ENCODE data around the gene SLC35E4.

Gene SLC35E4

DNA sequence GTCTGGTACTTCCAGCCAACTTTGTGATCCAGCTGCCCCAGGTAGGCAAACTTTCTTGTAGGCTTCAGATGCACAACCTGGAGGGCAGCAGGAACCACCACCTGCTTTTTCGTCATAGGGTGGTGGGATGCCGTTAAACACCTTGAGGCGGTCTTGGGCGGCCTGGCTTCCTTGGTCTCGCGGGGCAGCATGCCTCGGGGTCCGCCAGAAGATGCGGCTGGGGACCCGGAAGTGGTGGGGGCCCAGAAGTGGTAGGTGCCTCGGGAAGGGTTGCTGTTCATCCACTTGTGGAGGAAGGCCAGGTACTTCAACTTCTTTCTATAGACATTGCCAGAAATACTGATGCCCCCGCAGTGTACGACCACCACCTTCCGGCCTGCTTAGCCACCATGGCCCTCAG is 18.8 kb downstream of the SLC35E4 start:
- TF ChIP-seq NFIC (IDR thresholded peaks at IDR 0.05): no peak
- no peak for TF ChIP-seq ZBTB7A (IDR thresholded peaks at IDR 0.05; ENCODE audit: low read depth)
- no peak for TF ChIP-seq CEBPB (IDR thresholded peaks at IDR 0.05)
- TF ChIP-seq, protein P1, sequence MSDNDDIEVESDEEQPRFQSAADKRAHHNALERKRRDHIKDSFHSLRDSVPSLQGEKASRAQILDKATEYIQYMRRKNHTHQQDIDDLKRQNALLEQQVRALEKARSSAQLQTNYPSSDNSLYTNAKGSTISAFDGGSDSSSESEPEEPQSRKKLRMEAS (IDR thresholded peaks at IDR 0.05): no peak
- no peak for TF ChIP-seq REST (IDR thresholded peaks at IDR 0.05; ENCODE audit: low read depth)
- TF ChIP-seq TCF12 (IDR thresholded peaks at IDR 0.05; ENCODE audit: low read depth): no peak
- no peak for TF ChIP-seq TAF1 (IDR thresholded peaks at IDR 0.05; ENCODE audit: low read depth)
- TF ChIP-seq RAD21 (IDR thresholded peaks at IDR 0.05; ENCODE audit: low read depth): no peak
- TF ChIP-seq EP300 (IDR thresholded peaks at IDR 0.05; ENCODE audit: borderline replicate concordance): no peak
- TF ChIP-seq TEAD4 (IDR thresholded peaks at IDR 0.05): no peak
- no peak for TF ChIP-seq YY1 (IDR thresholded peaks at IDR 0.05; ENCODE audit: low read depth)
- no peak for TF ChIP-seq CREB1 (IDR thresholded peaks at IDR 0.05; ENCODE audit: low read depth)
- no peak for TF ChIP-seq EGR1 (IDR thresholded peaks at IDR 0.05)
- TF ChIP-seq FOXM1 (IDR thresholded peaks at IDR 0.05; ENCODE audit: borderline replicate concordance, low read depth): no peak
- TF ChIP-seq, protein P2, sequence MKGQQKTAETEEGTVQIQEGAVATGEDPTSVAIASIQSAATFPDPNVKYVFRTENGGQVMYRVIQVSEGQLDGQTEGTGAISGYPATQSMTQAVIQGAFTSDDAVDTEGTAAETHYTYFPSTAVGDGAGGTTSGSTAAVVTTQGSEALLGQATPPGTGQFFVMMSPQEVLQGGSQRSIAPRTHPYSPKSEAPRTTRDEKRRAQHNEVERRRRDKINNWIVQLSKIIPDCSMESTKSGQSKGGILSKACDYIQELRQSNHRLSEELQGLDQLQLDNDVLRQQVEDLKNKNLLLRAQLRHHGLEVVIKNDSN (IDR thresholded peaks at IDR 0.05): no peak

- TF ChIP-seq YY1 (IDR thresholded peaks at IDR 0.05; ENCODE audit: low read depth) (no peak), TCF12 (IDR thresholded peaks at IDR 0.05; ENCODE audit: low read depth) (no peak), FOXM1 (IDR thresholded peaks at IDR 0.05; ENCODE audit: borderline replicate concordance, low read depth) (no peak), NFIC (IDR thresholded peaks at IDR 0.05) (no peak), TAF1 (IDR thresholded peaks at IDR 0.05; ENCODE audit: low read depth) (no peak), CREB1 (IDR thresholded peaks at IDR 0.05; ENCODE audit: low read depth) (no peak), ZBTB7A (IDR thresholded peaks at IDR 0.05; ENCODE audit: low read depth) (no peak), EP300 (IDR thresholded peaks at IDR 0.05; ENCODE audit: borderline replicate concordance) (peak; percentile 18; the same call in 1 of the 2 replicates)
These were observed 20.0 kb downstream of the SLC35E4 start for GRCh38 chr22:30655532-30655931.

GRCh38 chr22:30662040-30662439 is 26.5 kb downstream of the SLC35E4 start:
- TF ChIP-seq YY1 (IDR thresholded peaks at IDR 0.05; ENCODE audit: low read depth): no peak
- TF ChIP-seq, protein P2 (IDR thresholded peaks at IDR 0.05): no peak
- TF ChIP-seq REST (IDR thresholded peaks at IDR 0.05; ENCODE audit: low read depth): no peak
- no peak for TF ChIP-seq CREB1 (IDR thresholded peaks at IDR 0.05; ENCODE audit: low read depth)
- TF ChIP-seq RAD21 (IDR thresholded peaks at IDR 0.05; ENCODE audit: low read depth): no peak
- no peak for TF ChIP-seq EGR1 (IDR thresholded peaks at IDR 0.05)
- no peak for TF ChIP-seq FOXM1 (IDR thresholded peaks at IDR 0.05; ENCODE audit: borderline replicate concordance, low read depth)
- no peak for TF ChIP-seq TEAD4 (IDR thresholded peaks at IDR 0.05)
- TF ChIP-seq NFIC (IDR thresholded peaks at IDR 0.05): no peak
- no peak for TF ChIP-seq EP300 (IDR thresholded peaks at IDR 0.05; ENCODE audit: borderline replicate concordance)
- TF ChIP-seq TAF1 (IDR thresholded peaks at IDR 0.05; ENCODE audit: low read depth): no peak
- TF ChIP-seq TCF12 (IDR thresholded peaks at IDR 0.05; ENCODE audit: low read depth): no peak
- TF ChIP-seq, protein P1 (IDR thresholded peaks at IDR 0.05): no peak
- TF ChIP-seq CEBPB (IDR thresholded peaks at IDR 0.05): no peak

DNA sequence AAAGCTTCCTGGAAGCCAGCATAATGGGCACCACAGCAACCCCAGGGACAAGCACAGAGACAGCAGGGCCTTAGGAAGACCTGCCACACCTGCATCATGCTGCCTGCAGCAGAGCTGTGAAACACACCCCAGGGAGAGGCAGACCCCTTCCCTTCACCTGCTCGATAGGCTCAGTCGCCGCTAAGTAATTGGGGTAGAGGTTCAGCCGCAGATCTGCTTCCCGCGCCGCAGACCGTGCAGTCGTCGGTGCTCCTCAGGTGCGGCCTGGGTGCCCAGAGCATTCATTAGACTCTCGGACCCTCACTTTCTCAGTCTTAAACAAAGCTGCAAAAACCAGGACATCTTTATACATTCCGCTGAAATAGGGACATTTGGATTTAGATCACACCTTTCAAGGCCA is 29.2 kb downstream of the SLC35E4 start:
- TF ChIP-seq REST (IDR thresholded peaks at IDR 0.05; ENCODE audit: low read depth): no peak
- no peak for TF ChIP-seq TCF12 (IDR thresholded peaks at IDR 0.05; ENCODE audit: low read depth)
- no peak for TF ChIP-seq FOXM1 (IDR thresholded peaks at IDR 0.05; ENCODE audit: borderline replicate concordance, low read depth)

DNA sequence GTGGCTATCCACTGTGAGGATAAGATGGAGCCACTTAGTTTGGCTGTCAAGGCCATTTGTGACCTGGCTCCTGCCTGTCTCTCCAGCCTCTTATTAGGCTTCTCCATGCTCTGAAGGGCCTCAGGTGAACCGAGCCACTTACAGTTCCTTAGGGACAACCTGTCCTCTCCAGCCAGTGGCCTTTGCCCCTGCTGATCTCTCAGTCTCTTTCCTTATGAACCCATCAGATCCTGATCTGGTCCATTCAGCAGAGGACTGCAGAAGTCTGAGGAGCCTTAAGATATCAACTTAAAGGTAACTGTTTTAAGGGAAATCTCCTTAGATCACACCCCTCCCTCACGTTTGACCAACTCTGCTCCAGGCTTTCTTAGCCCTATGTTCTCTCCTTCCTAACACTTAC is 29.7 kb downstream of the SLC35E4 start:
- TF ChIP-seq EP300 (IDR thresholded peaks at IDR 0.05; ENCODE audit: borderline replicate concordance) (no peak), FOXM1 (IDR thresholded peaks at IDR 0.05; ENCODE audit: borderline replicate concordance, low read depth) (no peak), TAF1 (IDR thresholded peaks at IDR 0.05; ENCODE audit: low read depth) (no peak), CEBPB (IDR thresholded peaks at IDR 0.05) (no peak), ZBTB7A (IDR thresholded peaks at IDR 0.05; ENCODE audit: low read depth) (no peak), CREB1 (IDR thresholded peaks at IDR 0.05; ENCODE audit: low read depth) (no peak), TEAD4 (IDR thresholded peaks at IDR 0.05) (no peak)
- TF ChIP-seq, protein P2 (IDR thresholded peaks at IDR 0.05): no peak
